Activated CD4-positive, alpha-beta T cell treated with anti-CD3 and anti-CD28 coated beads, Interleukin-2, amount 10 ng/mL, durations not matched to agents 24 days and 14 days (primary cell): ENCODE measurements around the gene NOS1AP. TPM values are rescaled to one million over a fixed set of nuclear protein-coding genes. Genes with fewer than 3 reads are reported as not detected.

Experiments
- DNase-seq: peaks from one replicate; pipeline ENCODE4 v3.0.0; 2022
- H3K27ac Mint-ChIP-seq: one replicate; pipeline ENCODE4 v1.8.0; 2022; ENCODE audit warnings: mild to moderate bottlenecking, mixed read lengths
- H3K27me3 Mint-ChIP-seq: one replicate; pipeline ENCODE4 v1.8.0; 2022; ENCODE audit warnings: mixed read lengths
- H3K36me3 Mint-ChIP-seq: one replicate; pipeline ENCODE4 v1.8.0; 2022; ENCODE audit warnings: low read depth, mild to moderate bottlenecking, mixed read lengths
- H3K4me1 Mint-ChIP-seq: one replicate; pipeline ENCODE4 v1.8.0; 2021; ENCODE audit warnings: mixed read lengths
- H3K4me3 Mint-ChIP-seq: one replicate; pipeline ENCODE4 v1.8.0; 2022; ENCODE audit warnings: mild to moderate bottlenecking, moderate library complexity, mixed read lengths
- H3K9me3 Mint-ChIP-seq: one replicate; pipeline ENCODE4 v1.8.0; 2021; ENCODE audit warnings: mixed read lengths
- intact Hi-C: fragments of 100-400 bp; cut with micrococcal nuclease; formaldehyde crosslinking; loops from one replicate; pipeline ENCODE4 v1.15.1; 2023
- total RNA-seq: library from RNA; stranded (reverse); gene quantifications from 2 replicates; pipeline ENCODE4 v1.2.3, GENCODE V29; 2022

The NOS1AP gene
- total RNA-seq = 0.17 TPM in 1 of 2 replicates, not detected in the other

DNA sequence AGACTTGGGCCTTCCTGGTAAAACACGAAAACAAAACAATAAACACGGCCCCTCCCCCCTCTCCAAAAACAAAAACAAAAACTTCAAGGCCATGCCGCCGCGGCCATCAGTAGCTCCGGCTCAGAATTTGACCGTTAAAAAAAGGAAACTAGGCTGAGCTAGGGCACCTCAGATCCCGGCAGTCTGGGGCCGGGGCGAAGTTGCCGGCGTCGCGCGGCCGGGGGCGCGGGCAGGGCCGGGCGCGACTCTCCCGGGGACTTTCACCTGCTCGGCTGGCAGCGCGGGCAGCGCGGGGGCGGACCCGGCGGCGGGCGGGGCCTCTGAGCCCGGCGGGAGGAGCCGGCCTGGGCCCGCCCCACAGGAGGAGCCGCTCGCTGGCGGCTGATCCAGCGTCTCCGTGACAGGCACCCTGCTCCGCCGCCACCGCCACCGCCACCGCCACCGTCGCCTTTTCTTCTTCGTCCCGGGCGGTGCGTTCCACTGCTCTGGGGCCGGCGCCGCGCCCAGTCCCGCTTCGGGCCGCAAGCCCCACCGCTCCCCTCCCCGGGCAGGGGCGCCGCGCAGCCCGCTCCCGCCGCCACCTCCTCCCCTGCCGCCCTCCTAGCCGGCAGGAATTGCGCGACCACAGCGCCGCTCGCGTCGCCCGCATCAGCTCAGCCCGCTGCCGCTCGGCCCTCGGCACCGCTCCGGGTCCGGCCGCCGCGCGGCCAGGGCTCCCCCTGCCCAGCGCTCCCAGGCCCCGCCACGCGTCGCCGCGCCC, at the start of gene NOS1AP:
Gene NOS1AP (plus strand): TSS at position 358 of the 760 bp plus-strand sequence. CDS start 487 bp downstream, outside the sequence.
- H3K36me3 Mint-ChIP-seq = no peaks in the 10 kb centered on the region
- no peak within 1 kb of the TSS for H3K27ac Mint-ChIP-seq
- peaks cover 63% of the 10 kb centered on the region for H3K27me3 Mint-ChIP-seq
- DNase-seq = peak; percentile 94
- intact Hi-C loops = no loop called here
- no peaks in the 10 kb centered on the region for H3K9me3 Mint-ChIP-seq
- H3K4me1 Mint-ChIP-seq = peaks cover 14% of the 10 kb centered on the region
- peak within 1 kb of the TSS; percentile 81 for H3K4me3 Mint-ChIP-seq

DNA sequence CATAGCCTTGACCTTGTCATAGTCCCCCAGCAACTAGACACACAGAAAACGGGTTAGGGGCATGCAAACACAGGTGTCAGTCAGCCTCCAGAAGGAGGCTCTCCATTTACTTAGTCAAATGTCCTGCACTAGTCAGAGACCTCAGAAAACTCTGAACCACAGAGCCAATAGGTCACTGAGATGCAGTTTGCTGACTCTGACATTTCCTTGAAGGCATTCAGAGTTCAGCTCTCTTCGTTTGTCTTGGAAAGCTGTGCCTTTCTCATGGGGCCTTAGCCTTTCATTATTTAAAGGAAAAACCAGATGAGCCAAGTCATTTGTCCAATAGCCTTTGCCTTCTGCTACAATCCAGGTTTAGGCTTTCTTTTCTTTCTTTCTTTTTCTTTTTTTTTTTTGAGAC, 49.3 kb upstream of the NOS1AP start:
- intact Hi-C loops = no loop called here
- H3K27ac Mint-ChIP-seq = no peak overlapping the region
- H3K9me3 Mint-ChIP-seq = no peaks in the 10 kb centered on the region
- H3K36me3 Mint-ChIP-seq = no peaks in the 10 kb centered on the region
- H3K4me1 Mint-ChIP-seq = peaks cover 11% of the 10 kb centered on the region
- H3K4me3 Mint-ChIP-seq = no peak overlapping the region
- no peak for DNase-seq
- H3K27me3 Mint-ChIP-seq = peaks cover 28% of the 10 kb centered on the region

DNA sequence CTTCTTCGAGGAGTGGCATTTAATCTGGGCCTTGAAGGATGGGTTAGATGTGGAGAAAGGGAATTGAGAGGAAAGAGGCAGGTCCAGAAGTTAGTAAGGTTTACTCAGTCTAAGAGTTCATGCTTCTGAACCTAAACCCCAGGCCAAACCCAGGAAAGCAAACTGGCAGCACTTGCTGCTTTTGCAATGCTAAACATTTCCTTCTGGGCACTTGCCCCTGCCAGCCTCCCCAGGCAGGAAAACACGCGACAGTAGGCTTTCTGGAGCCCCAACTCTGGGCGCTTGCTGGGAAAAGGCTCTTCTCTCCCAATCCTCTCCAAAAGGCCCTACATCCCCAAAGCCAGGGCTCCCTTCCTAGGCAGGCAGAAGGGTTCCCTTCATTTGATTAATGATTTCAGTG, 48.4 kb upstream of the NOS1AP start:
- Mint-ChIP-seq H3K4me1 (peaks cover 11% of the 10 kb centered on the region), H3K36me3 (no peaks in the 10 kb centered on the region), H3K4me3 (no peak overlapping the region), H3K27me3 (peaks cover 35% of the 10 kb centered on the region), H3K9me3 (no peaks in the 10 kb centered on the region), H3K27ac (no peak overlapping the region)
- intact Hi-C loops = no loop called here
- DNase-seq = no peak

DNA sequence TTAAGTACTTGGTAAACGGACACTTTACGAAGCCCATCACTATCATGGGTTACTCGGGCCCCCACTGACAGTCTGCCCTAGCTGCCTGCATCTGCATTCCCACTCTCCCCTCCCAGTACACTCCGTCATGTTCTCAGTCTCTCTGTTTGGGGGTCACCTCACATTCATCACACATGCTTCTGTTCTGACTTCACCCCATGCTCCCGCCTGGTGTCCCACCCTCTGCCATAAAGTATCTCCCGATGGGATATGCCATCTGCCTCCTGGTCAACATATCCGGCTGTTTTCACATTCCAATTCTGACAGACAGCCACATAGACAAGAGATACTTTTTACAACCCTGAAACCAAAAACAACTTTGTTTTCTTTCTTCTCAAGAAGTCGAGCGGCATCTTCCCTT, 46.9 kb upstream of the NOS1AP start:
- no peak overlapping the region for H3K27ac Mint-ChIP-seq
- no peaks in the 10 kb centered on the region for H3K36me3 Mint-ChIP-seq
- peaks cover 47% of the 10 kb centered on the region for H3K27me3 Mint-ChIP-seq
- peak overlapping the region; percentile 90 for H3K4me3 Mint-ChIP-seq
- H3K4me1 Mint-ChIP-seq = peaks cover 11% of the 10 kb centered on the region
- DNase-seq = no peak
- no peaks in the 10 kb centered on the region for H3K9me3 Mint-ChIP-seq
- intact Hi-C loops = no loop called here

DNA sequence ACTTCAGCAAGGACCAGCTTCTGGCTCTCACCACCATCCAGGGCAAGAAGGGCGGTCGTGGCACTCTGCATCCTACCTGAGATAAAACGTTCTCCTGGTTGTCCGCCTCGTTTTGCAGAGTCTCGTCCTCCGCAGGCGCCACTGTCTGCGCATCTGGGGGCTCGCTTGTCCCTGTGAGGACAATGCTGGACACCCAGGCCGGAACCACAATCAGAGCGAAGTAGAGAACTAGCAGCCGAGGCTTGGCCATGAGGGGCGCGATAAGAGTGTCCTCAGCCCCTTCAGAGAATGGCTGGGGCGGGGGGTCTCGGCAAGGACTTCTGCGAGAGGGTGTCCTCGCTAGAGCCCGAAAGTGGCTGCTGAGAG, 46.3 kb upstream of the NOS1AP start:
- H3K27me3 Mint-ChIP-seq = peaks cover 51% of the 10 kb centered on the region
- H3K4me3 Mint-ChIP-seq = peak overlapping the region; percentile 90
- intact Hi-C loops = no loop called here
- no peak for DNase-seq
- no peaks in the 10 kb centered on the region for H3K36me3 Mint-ChIP-seq
- H3K9me3 Mint-ChIP-seq = no peaks in the 10 kb centered on the region
- peak overlapping the region; percentile 36 for H3K27ac Mint-ChIP-seq
- H3K4me1 Mint-ChIP-seq = peaks cover 11% of the 10 kb centered on the region

DNA sequence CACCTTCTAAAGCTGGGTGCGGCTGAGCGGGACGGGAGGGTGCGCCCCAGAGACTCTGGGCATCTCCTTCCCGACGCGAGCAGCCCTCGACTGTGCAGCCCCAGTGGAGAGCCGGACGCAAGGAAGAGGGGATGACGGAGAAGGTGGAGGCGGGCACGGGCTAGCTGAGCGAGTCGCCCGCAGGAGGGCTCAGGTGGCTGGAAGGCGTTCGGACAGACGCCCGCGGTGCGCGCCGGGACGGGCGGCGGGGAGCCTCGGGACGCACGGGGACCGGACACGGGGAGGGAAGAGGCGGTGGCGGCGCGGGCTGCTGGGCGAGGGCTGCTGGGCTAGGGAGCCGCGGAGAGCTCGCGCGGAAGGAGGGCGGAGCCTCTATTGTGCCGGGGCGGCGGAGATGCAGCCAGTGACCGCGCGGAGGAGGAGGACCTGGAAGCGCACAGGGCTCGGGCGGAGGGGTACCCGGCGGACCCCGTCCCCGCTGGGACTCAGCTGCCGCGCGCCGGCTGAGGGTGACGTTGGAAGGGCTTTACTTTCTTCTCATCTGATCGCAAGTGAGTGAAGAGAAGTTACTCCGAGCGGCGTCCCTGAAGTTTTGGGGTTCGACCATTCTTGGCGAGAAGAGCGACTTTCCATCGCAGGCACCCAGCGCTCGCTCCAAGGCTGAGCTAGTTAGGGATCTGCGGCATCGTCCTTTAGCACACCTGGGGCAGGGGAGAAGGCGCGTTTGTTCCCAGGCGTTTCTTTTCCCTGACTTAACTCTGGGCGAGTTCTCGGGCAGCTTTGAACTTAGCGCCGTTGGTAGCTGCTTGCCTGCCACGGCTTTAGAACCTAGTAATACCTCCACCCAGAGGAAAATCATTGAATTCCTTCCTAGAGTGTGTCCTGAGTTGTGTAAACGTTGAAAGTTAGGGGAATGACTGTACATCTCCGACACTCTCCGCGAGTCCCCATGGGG, 45.7 kb upstream of the NOS1AP start, which contains the start of gene OLFML2B:
Gene OLFML2B (minus strand): TSS at position 323 of the 955 bp plus-strand sequence. CDS start 439 bp downstream, outside the sequence.
- H3K9me3 Mint-ChIP-seq = no peaks in the 10 kb centered on the region
- peak; percentile 89 for DNase-seq
- H3K27me3 Mint-ChIP-seq = peaks cover 52% of the 10 kb centered on the region
- H3K4me3 Mint-ChIP-seq = peak within 1 kb of the TSS; percentile 90
- no peaks in the 10 kb centered on the region for H3K36me3 Mint-ChIP-seq
- peaks cover 11% of the 10 kb centered on the region for H3K4me1 Mint-ChIP-seq
- intact Hi-C loops = loop anchor here (2.0 kb wide), 1 partner anchor 231 kb away; no protein-coding TSS in a partner anchor
- peak within 1 kb of the TSS; percentile 36 for H3K27ac Mint-ChIP-seq

DNA sequence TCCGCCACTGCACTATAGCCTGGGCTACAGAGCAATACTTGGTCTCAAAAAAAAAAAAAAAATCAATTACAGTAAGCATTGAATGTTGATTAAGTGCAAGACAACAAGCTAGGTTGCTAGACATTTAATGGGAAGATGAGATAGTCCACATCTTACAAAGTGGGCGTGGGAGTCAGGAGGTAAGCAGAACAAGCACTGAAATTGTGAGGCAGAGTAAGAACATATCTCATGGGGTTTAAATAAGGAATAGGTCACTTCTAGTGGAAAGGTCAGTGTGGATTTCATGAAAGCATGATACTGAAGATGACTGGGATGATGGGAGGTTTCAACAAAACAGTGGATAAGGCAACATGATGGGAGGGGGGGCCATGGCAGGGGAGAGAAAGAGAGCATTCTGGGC, 44.0 kb upstream of the NOS1AP start:
- Mint-ChIP-seq H3K27ac (no peak overlapping the region), H3K4me1 (peaks cover 13% of the 10 kb centered on the region), H3K9me3 (no peaks in the 10 kb centered on the region), H3K4me3 (no peak overlapping the region), H3K27me3 (peaks cover 57% of the 10 kb centered on the region), H3K36me3 (no peaks in the 10 kb centered on the region)
- DNase-seq = no peak
- intact Hi-C loops = loop anchor here (2.0 kb wide), 1 partner anchor 233 kb away; no protein-coding TSS in a partner anchor

DNA sequence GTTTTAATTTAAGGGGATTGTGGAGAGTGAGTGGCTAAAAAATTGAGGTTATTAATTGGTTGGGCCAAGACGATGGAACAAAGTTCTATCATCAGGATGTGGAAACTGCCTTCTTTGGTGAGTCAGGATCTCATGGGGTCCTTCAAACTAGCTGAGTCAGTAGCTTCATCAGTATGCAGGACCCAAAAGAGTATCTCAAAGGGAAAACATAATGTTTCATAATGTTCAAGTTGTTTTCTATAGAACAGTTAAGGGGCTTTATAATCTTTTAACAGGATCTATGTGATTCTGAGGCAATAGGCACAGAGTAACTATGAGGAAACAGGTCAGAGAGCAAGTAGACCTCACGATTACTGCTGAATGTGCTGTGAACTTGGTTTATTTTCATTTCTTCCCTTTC, 42.6 kb upstream of the NOS1AP start:
- H3K4me1 Mint-ChIP-seq = peaks cover 13% of the 10 kb centered on the region
- H3K9me3 Mint-ChIP-seq = no peaks in the 10 kb centered on the region
- DNase-seq = no peak
- no peaks in the 10 kb centered on the region for H3K36me3 Mint-ChIP-seq
- H3K27ac Mint-ChIP-seq = no peak overlapping the region
- intact Hi-C loops = no loop called here
- H3K27me3 Mint-ChIP-seq = peaks cover 57% of the 10 kb centered on the region
- no peak overlapping the region for H3K4me3 Mint-ChIP-seq

DNA sequence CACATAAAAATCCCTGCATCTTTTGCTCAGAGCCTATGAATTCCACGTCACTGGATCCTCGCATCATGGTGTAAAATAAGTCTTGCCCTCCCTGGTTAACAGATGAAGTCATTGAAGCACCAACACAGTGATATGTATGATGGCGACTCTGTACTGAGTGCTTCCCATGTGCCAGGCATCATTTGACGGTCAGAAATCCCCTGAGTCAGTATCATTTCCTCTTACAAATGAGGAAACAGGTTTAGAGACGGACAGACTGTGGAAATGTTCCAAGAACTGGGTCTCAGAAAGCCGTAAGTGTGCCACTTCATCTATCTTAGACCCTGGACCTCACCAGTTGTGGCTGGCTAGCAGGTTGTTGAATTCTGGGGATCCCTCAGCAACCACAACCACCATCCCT, 40.8 kb upstream of the NOS1AP start:
- Mint-ChIP-seq H3K27me3 (peaks cover 55% of the 10 kb centered on the region), H3K27ac (no peak overlapping the region), H3K4me1 (peaks cover 8% of the 10 kb centered on the region), H3K9me3 (no peaks in the 10 kb centered on the region), H3K36me3 (no peaks in the 10 kb centered on the region), H3K4me3 (no peak overlapping the region)
- intact Hi-C loops = no loop called here
- DNase-seq = no peak

DNA sequence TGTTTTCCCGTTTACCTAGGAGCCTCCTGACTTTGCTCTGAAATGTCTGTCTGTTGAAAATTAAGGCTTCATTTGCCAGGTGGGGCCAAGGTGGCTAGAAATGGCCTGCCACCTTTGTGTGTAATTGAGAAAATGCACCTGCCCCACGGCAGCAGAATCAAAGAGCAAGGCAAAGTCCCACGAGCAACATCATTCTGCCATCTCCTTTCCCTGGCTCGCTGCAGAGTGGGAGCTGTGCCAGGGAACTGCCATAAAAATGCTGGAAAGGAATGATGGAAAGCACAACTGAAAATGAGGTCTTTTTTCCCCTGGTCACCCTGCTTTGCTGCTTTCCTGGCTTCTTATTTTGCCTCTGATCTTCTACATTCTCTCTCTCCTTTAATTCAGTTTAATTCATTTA, 40.3 kb upstream of the NOS1AP start:
- Mint-ChIP-seq H3K36me3 (no peaks in the 10 kb centered on the region), H3K27ac (no peak overlapping the region), H3K4me3 (no peak overlapping the region), H3K9me3 (no peaks in the 10 kb centered on the region), H3K4me1 (peaks cover 6% of the 10 kb centered on the region), H3K27me3 (peaks cover 55% of the 10 kb centered on the region)
- intact Hi-C loops = no loop called here
- DNase-seq = no peak

DNA sequence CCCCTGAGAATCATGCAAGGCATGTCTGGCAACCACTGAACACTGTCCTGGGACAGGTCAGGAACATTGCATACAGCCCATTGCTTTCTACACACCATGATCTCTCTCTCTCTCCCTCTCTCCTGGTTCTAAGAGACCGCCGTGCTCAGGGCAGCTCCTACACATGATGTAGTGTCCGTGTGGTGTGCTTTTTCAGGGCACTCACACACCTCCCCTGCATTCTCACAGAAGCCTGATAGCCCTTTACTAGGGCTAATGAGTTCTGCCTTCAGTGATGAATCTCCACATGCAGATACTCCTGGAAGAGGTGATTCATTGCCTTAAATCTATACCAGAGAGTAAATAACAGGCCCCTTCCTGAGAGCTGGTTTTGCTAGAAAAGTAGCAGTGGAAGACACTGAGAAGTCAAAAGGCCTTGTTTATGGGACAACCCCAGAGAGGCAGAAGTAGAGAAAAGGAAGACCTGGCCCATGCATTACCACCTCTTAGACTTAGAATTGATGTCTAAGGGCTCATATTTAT, 38.7 kb upstream of the NOS1AP start:
- Mint-ChIP-seq H3K9me3 (no peaks in the 10 kb centered on the region), H3K4me3 (no peak overlapping the region), H3K4me1 (peaks cover 5% of the 10 kb centered on the region), H3K27me3 (peaks cover 46% of the 10 kb centered on the region), H3K27ac (no peak overlapping the region), H3K36me3 (no peaks in the 10 kb centered on the region)
- intact Hi-C loops = loop anchor here (10.0 kb wide), 1 partner anchor 126 kb away; no protein-coding TSS in a partner anchor
- DNase-seq = no peak

DNA sequence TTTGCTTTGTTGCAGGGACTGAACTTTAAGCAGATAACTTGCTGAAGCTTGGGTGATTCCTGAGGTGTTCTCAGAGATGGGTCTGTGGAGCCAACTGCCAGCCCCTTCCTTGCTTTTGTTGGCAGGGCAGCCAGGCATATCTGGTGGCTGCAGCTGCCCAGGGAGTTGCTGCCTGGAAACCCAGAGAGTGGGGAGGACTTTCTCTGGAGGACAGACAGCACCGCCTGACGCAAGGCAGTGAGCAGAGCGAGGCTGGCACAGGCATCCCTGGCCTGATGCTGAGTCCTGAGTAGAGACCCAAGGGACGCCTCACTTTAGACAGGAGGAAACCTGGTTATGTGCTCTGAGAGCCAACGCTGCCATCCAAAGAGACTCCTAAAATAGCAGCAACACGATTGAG, 36.1 kb upstream of the NOS1AP start:
- H3K9me3 Mint-ChIP-seq = no peaks in the 10 kb centered on the region
- H3K27ac Mint-ChIP-seq = no peak overlapping the region
- H3K36me3 Mint-ChIP-seq = no peaks in the 10 kb centered on the region
- no peak overlapping the region for H3K4me3 Mint-ChIP-seq
- no peak for DNase-seq
- peaks cover 7% of the 10 kb centered on the region for H3K4me1 Mint-ChIP-seq
- H3K27me3 Mint-ChIP-seq = peaks cover 35% of the 10 kb centered on the region
- intact Hi-C loops = loop anchor here (10.0 kb wide), 1 partner anchor 129 kb away; no protein-coding TSS in a partner anchor

DNA sequence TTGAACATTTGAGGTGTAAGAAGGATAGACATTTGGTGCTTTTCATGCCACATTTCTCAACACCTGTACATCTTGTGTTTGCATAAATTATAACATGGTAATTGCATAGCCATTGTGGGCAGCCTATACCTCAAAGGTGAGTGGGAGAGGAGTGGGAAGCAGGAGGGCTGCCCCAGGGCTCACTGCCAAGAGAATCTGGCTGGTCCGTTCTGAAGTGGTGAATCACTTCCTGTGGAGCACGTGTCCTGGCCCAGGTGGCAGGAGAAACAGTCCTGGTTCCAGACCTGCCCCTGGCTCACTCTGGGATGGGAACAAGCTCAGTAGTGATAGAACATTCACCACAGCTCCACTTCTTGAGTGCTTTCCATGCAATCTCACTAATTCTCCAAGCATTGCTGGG, 34.2 kb upstream of the NOS1AP start:
- Mint-ChIP-seq H3K27ac (no peak overlapping the region), H3K27me3 (peaks cover 33% of the 10 kb centered on the region), H3K36me3 (no peaks in the 10 kb centered on the region), H3K9me3 (no peaks in the 10 kb centered on the region), H3K4me1 (peaks cover 5% of the 10 kb centered on the region), H3K4me3 (no peak overlapping the region)
- intact Hi-C loops = loop anchor here (5.0 to 10.0 kb wide), 3 partner anchors 73 to 173 kb away; no protein-coding TSS in a partner anchor
- DNase-seq = no peak
